ENCODE data around the gene IQGAP2.

IQGAP2 gene

GRCh38 chr5:76542887-76543690 lies 140.0 kb downstream of the IQGAP2 start:
- POLR2A ChIA-PET = no interaction called here
- TF ChIP-seq ZNF449 (tag by site-specific recombination; IDR thresholded peaks at IDR 0.05) (peak; percentile 58; the same call in 1 of the 2 replicates), ZNF302 (tag by site-specific recombination; IDR thresholded peaks at IDR 0.05; ENCODE audit: low read depth) (no peak), TCF7L2 (IDR thresholded peaks at IDR 0.05; ENCODE audit: borderline replicate concordance, low read depth, low read length) (no peak), ZFP37 (tag by site-specific recombination; IDR thresholded peaks at IDR 0.05) (no peak), ZNF518A (tag by site-specific recombination; conservative IDR thresholded peaks at IDR 0.05; ENCODE audit: low read depth) (no peak), HOXA7 (CRISPR knock-in tag; IDR thresholded peaks at IDR 0.05; ENCODE audit: borderline replicate concordance) (no peak), ZBTB1 (tag by site-specific recombination; IDR thresholded peaks at IDR 0.05) (no peak), ZNF621 (tag by site-specific recombination; IDR thresholded peaks at IDR 0.05) (no peak), ZNF223 (tag by site-specific recombination; IDR thresholded peaks at IDR 0.05) (no peak), PRDM6 (tag by site-specific recombination; IDR thresholded peaks at IDR 0.05) (no peak), IKZF3 (tag by site-specific recombination; IDR thresholded peaks at IDR 0.05) (no peak), ZBTB6 (tag by site-specific recombination; IDR thresholded peaks at IDR 0.05) (peak; percentile 74; the same call in 1 of the 2 replicates), MYNN (tag by site-specific recombination; IDR thresholded peaks at IDR 0.05; ENCODE audit: borderline replicate concordance) (no peak), ZNF629 (tag by site-specific recombination; IDR thresholded peaks at IDR 0.05) (peak; percentile 73), ZEB2 (tag by site-specific recombination; IDR thresholded peaks at IDR 0.05) (0 out of 2 replicates have a peak, but pooled peaks have one; percentile 20), ZNF768 (tag by site-specific recombination; IDR thresholded peaks at IDR 0.05) (no peak), ZNF585B (tag by site-specific recombination; IDR thresholded peaks at IDR 0.05) (no peak), ZNF211 (tag by site-specific recombination; IDR thresholded peaks at IDR 0.05; ENCODE audit: low read depth) (no peak), SP2 (tag by site-specific recombination; IDR thresholded peaks at IDR 0.05) (no peak), ZNF670 (tag by site-specific recombination; IDR thresholded peaks at IDR 0.05; ENCODE audit: low read depth) (no peak), ZNF529 (tag by site-specific recombination; IDR thresholded peaks at IDR 0.05; ENCODE audit: insufficient replicate concordance) (no peak), ZNF23 (tag by site-specific recombination; IDR thresholded peaks at IDR 0.05; ENCODE audit: borderline replicate concordance) (no peak), ZNF791 (tag by site-specific recombination; IDR thresholded peaks at IDR 0.05) (no peak), GLIS1 (tag by site-specific recombination; IDR thresholded peaks at IDR 0.05) (peak; percentile 51)
- TF ChIP-seq, protein P1, sequence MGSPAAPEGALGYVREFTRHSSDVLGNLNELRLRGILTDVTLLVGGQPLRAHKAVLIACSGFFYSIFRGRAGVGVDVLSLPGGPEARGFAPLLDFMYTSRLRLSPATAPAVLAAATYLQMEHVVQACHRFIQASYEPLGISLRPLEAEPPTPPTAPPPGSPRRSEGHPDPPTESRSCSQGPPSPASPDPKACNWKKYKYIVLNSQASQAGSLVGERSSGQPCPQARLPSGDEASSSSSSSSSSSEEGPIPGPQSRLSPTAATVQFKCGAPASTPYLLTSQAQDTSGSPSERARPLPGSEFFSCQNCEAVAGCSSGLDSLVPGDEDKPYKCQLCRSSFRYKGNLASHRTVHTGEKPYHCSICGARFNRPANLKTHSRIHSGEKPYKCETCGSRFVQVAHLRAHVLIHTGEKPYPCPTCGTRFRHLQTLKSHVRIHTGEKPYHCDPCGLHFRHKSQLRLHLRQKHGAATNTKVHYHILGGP (tag by site-specific recombination; IDR thresholded peaks at IDR 0.05) = no peak

More at GRCh38 chr5:76542887-76543690, 140.0 kb downstream of the IQGAP2 start:
- H3K4me1 ChIP-seq (ENCODE audit: control insufficient read depth, insufficient read depth, low read length) = 0 out of 2 replicates have a peak, but pooled peaks cover under 1% of the 10 kb centered on the region
- no peak overlapping the region for H3K27ac ChIP-seq (ENCODE audit: extremely low read depth, low read depth, low read length)
- no peaks in the 10 kb centered on the region for H3K9me3 ChIP-seq (ENCODE audit: control insufficient read depth, insufficient read depth, low read depth, low read length)
- H3K36me3 ChIP-seq (ENCODE audit: control insufficient read depth in 2 of 2, insufficient read depth in 1 of 2, low read length in 2 of 2) = no peaks in the 10 kb centered on the region
- H3K4me3 ChIP-seq (ENCODE audit: low read depth, low read length) = no peak overlapping the region
- CTCF ChIA-PET = interaction anchor here (0.7 to 3.7 kb wide), 4 partner anchors 10 to 376 kb away, joined by 3 to 20 read pairs (median 4); partner anchors contain the start of gene IQGAP2

All from HEK293 (cell line).